OCI-M2 (cell line): ENCODE data around the gene ELP4.

Experiments used
- DNase-seq: peaks from one replicate; lab custom pipeline; 2025; ENCODE audit not compliant: unreplicated experiment; lab: John Stamatoyannopoulos, UW

The ELP4 gene

GRCh38 chr11:31807799-31808667 is 298.5 kb downstream of the ELP4 start:
- DNase-seq = no peak

GRCh38 chr11:31808721-31809540 is 299.4 kb downstream of the ELP4 start:
- DNase-seq = no peak

- DNase-seq = no peak
These were observed 299.9 kb downstream of the ELP4 start for GRCh38 chr11:31809541-31809856.

- DNase-seq = no peak
These were observed 300.6 kb downstream of the ELP4 start for GRCh38 chr11:31809857-31810778.

- DNase-seq = peak; percentile 71
These were observed 301.4 kb downstream of the ELP4 start, which contains the start of gene PAX6 for GRCh38 chr11:31810779-31811647. Gene PAX6, minus strand, starts transcription at chr11:31811322. Its CDS starts 4,911 bp downstream, at chr11:31806411.

GRCh38 chr11:31812383-31813381 is 303.1 kb downstream of the ELP4 start:
- no peak for DNase-seq

GRCh38 chr11:31813391-31814175 is 304.0 kb downstream of the ELP4 start:
- no peak for DNase-seq

GRCh38 chr11:31814176-31814868 is 304.8 kb downstream of the ELP4 start:
- no peak for DNase-seq

- DNase-seq = no peak
These were observed 306.3 kb downstream of the ELP4 start for GRCh38 chr11:31815711-31816467.

GRCh38 chr11:31816468-31817053 is 307.0 kb downstream of the ELP4 start:
- DNase-seq = no peak

- DNase-seq = no peak
These were observed 307.6 kb downstream of the ELP4 start for GRCh38 chr11:31817054-31817620.

GRCh38 chr11:31817621-31818424 is 308.3 kb downstream of the ELP4 start:
- DNase-seq = no peak

- no peak for DNase-seq
These were observed 308.8 kb downstream of the ELP4 start for GRCh38 chr11:31818425-31818755.

GRCh38 chr11:31818874-31819331 is 309.3 kb downstream of the ELP4 start:
- no peak for DNase-seq
